ENCODE measurements around the gene MAGI1.
A peak's percentile ranks its signal among the peaks of the same experiment; 100 is the strongest.

The MAGI1 gene

GRCh38 chr3:65717676-65718346 is 320.9 kb downstream of the MAGI1 start:
- H3K4me3 ChIP-seq (ENCODE audit: low read depth, low read length) = no peak overlapping the region
- DNase-seq (ENCODE audit: low read depth) = no peak

- peak; percentile 10 for DNase-seq (ENCODE audit: low read depth)
- H3K4me3 ChIP-seq (ENCODE audit: low read depth, low read length) = no peak overlapping the region
Observed at GRCh38 chr3:65716071-65716751, 322.5 kb downstream of the MAGI1 start.

- DNase-seq (ENCODE audit: low read depth) = peak; percentile 69
- no peak overlapping the region for H3K4me3 ChIP-seq (ENCODE audit: low read depth, low read length)
Observed at GRCh38 chr3:65714134-65714533, 324.6 kb downstream of the MAGI1 start.

- no peak overlapping the region for H3K4me3 ChIP-seq (ENCODE audit: low read depth, low read length)
- DNase-seq (ENCODE audit: low read depth) = peak; percentile 56
Observed at GRCh38 chr3:65713016-65713415, 325.7 kb downstream of the MAGI1 start.

GRCh38 chr3:65712140-65712539 is 326.6 kb downstream of the MAGI1 start:
- no peak overlapping the region for H3K4me3 ChIP-seq (ENCODE audit: low read depth, low read length)
- DNase-seq (ENCODE audit: low read depth) = peak; percentile 34

GRCh38 chr3:65706776-65707568 is 331.7 kb downstream of the MAGI1 start:
- no peak overlapping the region for H3K4me3 ChIP-seq (ENCODE audit: low read depth, low read length)
- no peak for DNase-seq (ENCODE audit: low read depth)

GRCh38 chr3:65706301-65706700 is 332.4 kb downstream of the MAGI1 start:
- DNase-seq (ENCODE audit: low read depth) = no peak
- no peak overlapping the region for H3K4me3 ChIP-seq (ENCODE audit: low read depth, low read length)

GRCh38 chr3:65703820-65704219 is 334.9 kb downstream of the MAGI1 start:
- DNase-seq (ENCODE audit: low read depth) = no peak
- H3K4me3 ChIP-seq (ENCODE audit: low read depth, low read length) = no peak overlapping the region

GRCh38 chr3:65703026-65703425 is 335.7 kb downstream of the MAGI1 start:
- no peak for DNase-seq (ENCODE audit: low read depth)

GRCh38 chr3:65702202-65702601 is 336.5 kb downstream of the MAGI1 start:
- no peak overlapping the region for H3K4me3 ChIP-seq (ENCODE audit: low read depth, low read length)
- no peak for DNase-seq (ENCODE audit: low read depth)

More at GRCh38 chr3:65703026-65703425, 335.7 kb downstream of the MAGI1 start:
- H3K4me3 ChIP-seq (ENCODE audit: low read depth, low read length) = no peak overlapping the region

- no peak for DNase-seq (ENCODE audit: low read depth)
- no peak overlapping the region for H3K4me3 ChIP-seq (ENCODE audit: low read depth, low read length)
Observed at GRCh38 chr3:65701516-65701915, 337.2 kb downstream of the MAGI1 start.

GRCh38 chr3:65689436-65689835 is 349.3 kb downstream of the MAGI1 start:
- no peak overlapping the region for H3K4me3 ChIP-seq (ENCODE audit: low read depth, low read length)
- no peak for DNase-seq (ENCODE audit: low read depth)

- no peak for DNase-seq (ENCODE audit: low read depth)
- H3K4me3 ChIP-seq (ENCODE audit: low read depth, low read length) = no peak overlapping the region
Observed at GRCh38 chr3:65687741-65688140, 351.0 kb downstream of the MAGI1 start.

- DNase-seq (ENCODE audit: low read depth) = no peak
Observed at GRCh38 chr3:65685621-65686235, 353.0 kb downstream of the MAGI1 start.

GRCh38 chr3:65678516-65678915 is 360.2 kb downstream of the MAGI1 start:
- no peak overlapping the region for H3K4me3 ChIP-seq (ENCODE audit: low read depth, low read length)
- DNase-seq (ENCODE audit: low read depth) = no peak

More at GRCh38 chr3:65685621-65686235, 353.0 kb downstream of the MAGI1 start:
- H3K4me3 ChIP-seq (ENCODE audit: low read depth, low read length) = no peak overlapping the region

GRCh38 chr3:65677486-65678010 is 361.2 kb downstream of the MAGI1 start:
- no peak for DNase-seq (ENCODE audit: low read depth)
- H3K4me3 ChIP-seq (ENCODE audit: low read depth, low read length) = no peak overlapping the region

- no peak for DNase-seq (ENCODE audit: low read depth)
- H3K4me3 ChIP-seq (ENCODE audit: low read depth, low read length) = no peak overlapping the region
Observed at GRCh38 chr3:65676580-65676979, 362.1 kb downstream of the MAGI1 start.

GRCh38 chr3:65675011-65675410 is 363.7 kb downstream of the MAGI1 start:
- no peak overlapping the region for H3K4me3 ChIP-seq (ENCODE audit: low read depth, low read length)
- DNase-seq (ENCODE audit: low read depth) = no peak

- no peak for DNase-seq (ENCODE audit: low read depth)
- no peak overlapping the region for H3K4me3 ChIP-seq (ENCODE audit: low read depth, low read length)
Observed at GRCh38 chr3:65674226-65674625, 364.5 kb downstream of the MAGI1 start.
